GM20431 (cell line): Measurements from ENCODE around the gene SRC.
"Not testable (repeated sequence)": the region's sequence is repeated elsewhere in the genome, so short reads cannot be mapped to it uniquely, and the experiment has no call there.

Experiments used
- in situ Hi-C: fragments of 300-500 bp; cut with MseI, MboI; formaldehyde crosslinking; loops from one replicate; pipeline ENCODE4 v1.15.0; 2020; ENCODE audit warnings: low sequenced_read_pairs; ENCODE audit not compliant: unreplicated experiment

Gene SRC

DNA sequence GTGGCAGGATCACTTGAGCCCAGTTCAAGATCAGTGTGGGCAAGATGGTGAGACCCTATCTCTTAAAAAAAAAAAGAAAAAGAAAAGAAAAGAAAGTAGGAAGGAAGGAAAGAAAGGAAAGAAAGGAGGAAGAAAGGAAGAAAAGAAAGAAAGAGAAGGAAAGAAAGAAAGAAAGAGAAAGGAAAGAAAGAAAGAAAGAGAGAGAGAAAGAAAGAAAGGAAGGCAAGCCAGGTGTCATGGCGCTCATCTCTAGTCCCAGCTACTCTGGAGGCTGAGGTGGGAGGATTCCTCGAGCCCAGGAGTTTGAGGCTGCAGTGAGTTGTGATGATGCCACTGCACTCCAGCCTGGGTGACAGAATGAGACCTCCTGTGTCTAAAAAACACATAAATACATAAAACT lies 11.5 kb upstream of the SRC start:
- in situ Hi-C loops = no loop called here

DNA sequence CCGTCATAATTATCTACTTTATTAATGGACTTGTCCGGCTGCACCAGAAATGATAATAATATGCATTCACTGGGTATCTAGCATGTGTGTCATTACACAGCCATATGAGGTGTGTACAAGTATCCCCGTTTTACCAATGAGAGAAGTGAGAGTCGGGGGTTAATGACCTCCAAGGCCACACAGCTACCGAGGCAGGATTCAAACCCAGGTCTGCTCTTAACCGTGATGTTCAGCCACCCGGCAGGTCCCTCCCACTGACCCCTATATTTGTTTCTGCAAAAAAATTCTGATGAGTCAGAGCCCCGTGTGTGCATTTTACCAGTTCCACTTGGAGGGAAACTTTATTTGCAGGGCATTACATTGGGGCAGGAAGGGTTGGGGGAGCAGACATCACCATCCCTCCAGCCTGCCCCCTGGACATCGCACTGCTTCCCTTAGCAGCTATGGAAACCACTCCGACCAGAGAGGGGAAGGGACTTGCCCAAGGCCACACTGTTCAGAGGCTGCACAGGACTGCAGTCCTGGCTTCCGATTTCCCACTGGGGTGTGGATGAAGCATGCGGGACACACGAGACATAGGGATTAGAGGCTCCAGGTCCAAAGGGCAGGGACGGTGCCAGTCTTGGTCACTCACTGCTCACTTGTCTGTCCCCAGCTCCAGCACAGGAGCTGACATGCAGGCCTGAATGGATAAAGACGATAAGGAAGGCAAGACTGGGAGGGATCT lies 10.1 kb upstream of the SRC start:
- in situ Hi-C loops = no loop called here

DNA sequence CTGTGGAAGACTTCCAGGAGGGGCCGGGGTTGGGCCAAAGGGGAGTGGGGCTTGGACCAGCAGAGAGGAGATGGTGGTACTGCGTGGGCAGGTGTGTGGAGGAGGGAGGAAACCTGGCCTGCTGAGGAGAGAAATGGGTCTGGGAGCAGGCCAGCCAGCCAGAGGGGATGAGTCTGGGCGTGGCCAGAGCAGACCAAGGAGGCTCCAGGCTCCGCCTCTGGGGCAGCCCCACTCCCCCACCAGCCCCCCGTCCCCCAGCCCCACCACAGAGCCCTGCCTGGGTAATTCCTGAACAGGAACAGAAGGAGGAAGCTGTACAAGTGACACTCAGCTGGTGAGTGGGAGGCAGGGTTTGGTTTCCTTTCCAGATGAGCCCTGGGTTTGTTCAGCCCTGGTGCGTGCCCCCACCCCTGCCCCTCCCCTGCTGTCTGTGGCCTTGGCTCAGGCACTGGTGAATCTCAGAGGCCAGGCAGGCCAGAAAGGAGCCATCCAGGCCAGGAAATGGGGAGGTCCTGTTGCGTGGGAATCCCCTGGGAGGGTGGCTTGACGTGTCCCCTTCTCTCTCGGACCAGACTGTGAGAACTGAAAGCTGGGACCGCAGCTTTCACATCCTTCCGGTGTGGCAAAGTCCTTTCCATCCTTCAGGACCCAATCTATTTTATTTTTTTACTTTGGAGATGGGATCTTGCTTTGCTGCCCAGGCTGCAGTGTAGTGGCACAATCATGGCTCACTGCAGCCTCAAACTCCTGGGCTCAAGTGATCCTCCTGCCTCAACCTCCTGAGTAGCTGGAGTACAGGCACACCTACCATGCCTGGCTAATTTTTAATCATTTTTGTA lies 9.4 kb upstream of the SRC start:
- in situ Hi-C loops = no loop called here

GRCh38 chr20:37337208-37337991 lies 8.5 kb upstream of the SRC start:
- in situ Hi-C loops = no loop called here

DNA sequence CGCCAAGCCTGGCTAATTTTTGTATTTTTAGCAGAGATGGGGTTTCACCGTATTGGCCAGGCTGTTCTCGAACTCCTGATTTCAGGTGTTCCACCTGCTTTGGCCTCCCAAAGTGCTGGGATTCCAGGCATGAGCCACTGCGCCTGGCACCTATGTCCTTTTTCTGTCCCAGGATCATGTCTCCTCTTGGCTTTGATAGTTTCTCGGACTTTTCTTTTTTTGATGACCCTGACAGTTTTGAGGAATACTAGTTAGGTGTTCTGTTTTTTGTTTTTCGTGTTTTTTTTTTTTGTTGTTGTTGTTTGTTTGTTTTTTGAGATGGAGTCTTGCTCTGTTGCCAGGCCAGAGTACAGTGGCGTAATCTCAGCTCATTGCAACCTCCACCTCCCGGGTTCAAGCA lies 7.6 kb upstream of the SRC start:
- in situ Hi-C loops = not testable (repeated sequence)

- in situ Hi-C loops = no loop called here
These were observed 6.7 kb upstream of the SRC start for GRCh38 chr20:37339208-37339607.

- in situ Hi-C loops = not testable (repeated sequence)
These were observed 6.2 kb upstream of the SRC start for GRCh38 chr20:37339764-37340109.

GRCh38 chr20:37340998-37341397 lies 4.9 kb upstream of the SRC start:
- in situ Hi-C loops = no loop called here

DNA sequence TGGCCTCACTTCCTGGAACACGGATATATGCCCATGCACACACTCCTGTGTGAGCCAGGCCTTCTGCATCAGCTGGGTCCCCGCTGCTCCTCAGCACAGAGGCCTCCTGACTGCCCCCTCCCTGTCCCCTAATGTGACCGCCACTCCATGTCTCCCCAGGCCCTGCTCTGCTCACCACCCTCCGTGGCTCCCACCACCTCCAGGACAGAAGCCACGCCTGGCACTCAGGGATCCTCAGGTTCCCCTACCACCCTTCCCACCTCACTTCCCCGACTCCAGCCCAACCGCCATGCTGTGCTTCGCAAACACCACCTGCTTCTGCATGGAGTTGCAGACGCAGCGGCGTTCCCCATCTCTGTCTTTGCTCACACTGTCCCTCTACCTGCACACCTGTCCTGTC lies 4.3 kb upstream of the SRC start:
- in situ Hi-C loops = no loop called here

DNA sequence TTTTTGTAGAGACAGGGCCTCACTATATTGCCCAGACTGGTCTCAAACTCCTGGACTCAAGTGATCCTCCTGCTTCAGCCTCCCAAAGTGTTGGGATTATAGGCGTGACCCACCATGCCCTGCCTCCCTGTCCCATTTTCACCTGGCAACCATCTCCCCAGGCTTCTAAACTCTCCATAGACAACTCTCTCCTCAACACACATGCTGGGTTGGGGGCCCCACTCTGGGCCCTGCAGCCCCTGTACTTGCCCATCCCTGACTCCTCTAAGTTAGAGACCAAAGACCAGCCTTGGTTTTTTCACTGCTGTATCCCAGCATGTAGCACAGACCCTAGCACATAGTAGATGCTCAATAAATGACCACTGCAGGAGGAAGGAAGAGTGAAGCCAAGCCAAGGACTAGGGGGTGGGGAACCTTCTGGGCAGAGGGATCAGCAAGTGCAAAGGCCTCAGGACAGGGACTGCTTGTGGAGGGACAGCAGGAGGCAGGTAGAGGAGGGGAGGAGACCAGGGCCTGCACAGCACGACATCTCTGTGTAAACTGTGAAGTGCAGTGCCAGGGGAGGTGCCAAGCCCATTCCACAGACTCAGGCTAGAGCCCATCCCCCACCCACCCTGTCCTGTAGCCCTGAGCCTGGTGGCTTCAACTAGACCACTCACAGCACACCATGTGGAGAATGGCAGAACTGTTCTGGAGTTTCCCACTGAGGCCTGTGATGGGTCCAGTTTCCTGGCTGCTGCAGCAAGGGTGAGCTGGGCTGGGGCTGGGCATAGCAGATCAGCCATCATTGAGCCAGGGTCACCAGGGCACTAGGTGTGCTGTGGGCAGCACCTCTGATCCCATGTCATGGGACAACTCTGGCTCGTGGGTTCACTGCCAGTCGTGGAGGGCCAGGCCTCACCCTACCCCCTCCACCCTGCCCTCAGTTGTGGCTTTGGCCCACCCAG lies 3.4 kb upstream of the SRC start:
- in situ Hi-C loops = no loop called here

DNA sequence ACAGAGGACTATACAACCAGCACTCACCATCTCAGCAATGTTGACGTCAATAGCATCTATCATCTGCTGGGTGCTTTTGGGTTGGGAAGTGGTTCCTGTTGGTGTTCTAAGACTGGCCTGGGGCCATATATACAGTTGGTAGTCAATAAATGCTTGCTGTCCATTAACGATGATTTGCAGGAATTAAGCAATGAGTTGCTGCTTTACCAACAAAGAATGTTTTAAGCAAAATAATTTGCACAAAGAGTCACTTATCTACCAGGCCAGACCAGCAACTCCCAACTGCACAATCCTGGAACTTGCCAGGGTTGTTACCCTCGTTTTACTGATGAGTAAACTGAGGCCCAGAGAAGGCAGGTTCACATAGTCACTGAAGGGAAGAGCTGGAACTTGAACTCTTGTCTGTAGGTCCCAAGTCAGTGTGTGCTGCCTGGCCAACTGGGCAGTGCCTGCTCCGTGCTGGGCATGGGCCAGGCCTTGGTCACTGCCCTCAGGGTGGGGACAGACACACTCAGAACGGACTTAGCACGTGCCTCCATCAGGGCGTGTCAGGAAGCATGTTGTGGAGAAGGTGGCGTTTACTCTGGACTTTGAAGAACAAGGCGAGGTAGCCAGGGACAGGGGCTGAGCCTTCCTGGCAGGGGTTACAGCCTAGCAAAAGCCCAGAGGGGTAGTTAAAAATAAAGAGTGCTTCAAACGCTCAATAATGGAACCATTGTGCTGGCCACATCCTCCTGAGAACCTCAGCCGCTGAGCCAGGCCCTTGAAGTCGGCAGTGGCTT lies 2.5 kb upstream of the SRC start:
- in situ Hi-C loops = no loop called here

DNA sequence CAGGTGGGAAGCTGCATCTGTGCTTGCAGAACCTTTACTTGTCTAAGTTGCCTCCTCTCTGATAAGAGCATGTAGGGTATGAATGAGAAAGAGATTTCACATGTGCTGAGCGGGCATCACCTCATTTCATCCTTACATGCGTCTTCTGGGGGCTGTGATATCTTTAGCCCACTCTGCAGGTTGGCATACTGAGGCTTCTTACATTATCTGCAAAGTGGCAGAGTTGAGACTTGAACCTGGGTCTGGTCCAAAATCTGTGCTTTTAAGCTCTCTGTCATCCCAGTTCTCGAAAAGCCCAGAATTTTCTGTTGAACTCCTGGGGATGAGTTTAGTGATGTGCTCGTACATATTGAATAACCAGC lies 2.0 kb upstream of the SRC start:
- in situ Hi-C loops = no loop called here

- in situ Hi-C loops = no loop called here
These were observed 1.2 kb upstream of the SRC start for GRCh38 chr20:37344506-37345338.

GRCh38 chr20:37346236-37346534 lies 245 bp downstream of the SRC start:
- in situ Hi-C loops = no loop called here

DNA sequence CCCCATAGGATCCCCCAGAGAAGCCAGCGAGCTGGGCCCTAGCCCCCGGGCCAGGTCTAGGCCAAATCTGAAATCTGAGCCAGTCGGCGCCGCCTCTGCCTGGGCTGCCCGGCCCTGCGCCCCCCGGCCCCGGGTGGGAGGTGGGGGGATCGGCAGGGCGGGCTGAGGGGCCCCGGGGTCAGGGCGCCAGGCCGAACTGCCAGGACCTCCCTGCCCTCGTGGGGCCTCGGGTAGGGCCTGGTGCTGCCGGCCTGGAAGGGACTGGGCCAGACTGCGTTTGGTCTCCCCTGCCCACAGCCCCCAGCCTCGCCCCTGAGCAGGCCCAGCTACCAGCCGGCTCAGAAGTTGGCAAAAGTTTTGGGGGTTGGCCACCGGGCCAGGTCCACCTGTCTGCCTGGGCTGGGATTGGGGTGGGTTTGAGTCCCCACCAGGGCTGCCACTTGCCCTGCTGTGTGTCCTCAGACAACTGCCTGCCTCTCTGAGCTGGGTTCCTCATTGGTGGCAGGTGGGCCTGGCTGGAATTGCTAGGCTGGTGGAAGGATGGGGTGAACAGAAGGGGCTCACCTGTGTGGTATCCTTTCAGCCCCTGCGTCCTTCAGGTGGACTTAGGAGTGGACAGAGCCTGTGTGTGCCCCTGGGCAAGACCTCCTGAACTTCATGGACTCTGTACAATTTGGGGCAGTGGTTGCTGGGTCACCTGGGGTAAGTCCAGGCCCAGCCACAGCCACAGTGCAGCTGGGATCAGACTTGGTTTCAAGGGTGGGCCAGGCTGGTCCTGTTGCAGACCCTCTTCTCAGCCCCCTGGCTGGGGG lies 801 bp downstream of the SRC start:
- in situ Hi-C loops = no loop called here

- in situ Hi-C loops = no loop called here
These were observed 1.4 kb downstream of the SRC start for GRCh38 chr20:37347347-37347823.

DNA sequence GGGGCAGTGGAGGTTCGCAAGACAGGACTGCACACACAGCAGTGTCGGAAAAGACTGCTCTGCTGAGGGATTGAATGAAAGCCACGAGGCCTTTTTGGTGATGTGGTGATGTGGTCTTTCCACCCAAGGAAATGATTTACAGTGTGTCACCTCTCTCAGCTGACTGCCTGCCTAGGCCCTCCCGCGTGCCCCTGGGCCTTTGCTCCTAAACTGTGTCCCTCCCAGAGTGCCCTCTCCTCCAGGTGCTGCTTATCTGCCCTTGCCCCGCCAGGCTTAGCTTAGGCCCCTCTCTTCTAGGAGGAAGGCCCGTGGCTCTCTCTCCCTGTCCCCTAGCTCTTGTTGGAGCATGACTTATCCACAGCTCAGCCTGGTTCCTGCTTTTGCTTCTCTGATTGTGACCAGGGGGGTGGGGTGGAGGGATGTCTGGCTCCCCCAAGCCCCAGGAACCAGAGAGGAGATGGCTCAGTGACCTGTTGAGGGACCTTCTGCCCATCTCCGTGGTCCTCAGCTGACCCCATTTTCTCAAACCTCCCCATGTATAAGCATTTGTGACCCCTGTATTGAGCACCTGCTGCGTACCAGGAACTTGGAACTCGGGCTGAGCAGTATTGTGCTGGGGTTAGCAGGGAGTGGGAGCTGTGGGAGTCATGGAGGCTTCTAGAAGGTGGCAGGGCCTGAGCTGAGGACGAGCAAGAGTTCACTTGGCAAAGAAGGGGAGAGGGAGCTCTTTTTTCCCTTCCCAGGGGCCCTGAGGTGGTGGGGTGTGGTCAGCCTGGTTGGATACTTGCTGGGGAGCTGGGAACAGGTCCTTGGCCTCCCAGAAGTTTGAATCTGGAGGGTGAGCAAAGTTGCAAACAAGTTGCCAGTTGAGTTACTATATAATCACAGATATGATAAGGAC lies 2.2 kb downstream of the SRC start:
- in situ Hi-C loops = no loop called here
